ENCODE results near the gene CLDN9.
"Not testable (repeated sequence)": the region's sequence is repeated elsewhere in the genome, so short reads cannot be mapped to it uniquely, and the experiment has no call there.

Gene CLDN9

DNA sequence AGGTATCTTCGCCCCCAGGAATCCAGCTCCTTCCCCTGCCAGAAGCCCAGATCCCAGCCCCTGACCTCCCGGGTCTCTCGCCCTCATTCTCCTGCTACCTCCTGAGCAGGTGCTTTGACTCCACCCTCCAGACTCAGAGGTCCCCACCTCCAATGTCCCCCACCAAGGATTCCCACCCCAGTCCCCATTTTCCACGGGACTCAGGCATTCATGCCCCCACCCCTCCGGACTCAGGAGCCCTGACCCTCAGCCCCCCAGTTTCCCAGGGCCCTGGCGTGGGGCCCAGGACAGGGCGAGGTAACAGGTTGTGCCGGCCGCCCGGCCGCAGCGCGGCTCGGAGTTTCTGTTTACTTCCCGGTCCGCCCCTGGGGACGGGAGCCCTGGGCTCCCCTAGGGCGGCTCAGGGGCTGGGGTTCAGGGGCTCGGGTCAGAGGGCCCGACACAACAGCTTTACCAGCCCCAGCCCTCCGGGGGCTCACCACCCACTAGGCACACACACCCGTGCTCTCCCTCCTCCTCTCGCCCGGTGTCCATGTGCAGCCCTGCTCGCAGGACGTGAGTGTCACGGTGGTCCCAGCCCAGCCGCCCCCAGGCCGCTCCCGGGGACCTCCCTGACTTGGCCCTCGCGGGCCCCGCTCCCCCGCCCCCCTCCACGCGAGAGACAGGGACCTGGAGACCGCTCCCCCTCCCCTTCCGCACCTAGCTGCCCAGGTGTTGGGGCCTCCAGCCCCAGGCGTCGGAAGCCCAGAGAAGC lies 23.4 kb downstream of the CLDN9 start:
- DNase-seq: no peak

DNA sequence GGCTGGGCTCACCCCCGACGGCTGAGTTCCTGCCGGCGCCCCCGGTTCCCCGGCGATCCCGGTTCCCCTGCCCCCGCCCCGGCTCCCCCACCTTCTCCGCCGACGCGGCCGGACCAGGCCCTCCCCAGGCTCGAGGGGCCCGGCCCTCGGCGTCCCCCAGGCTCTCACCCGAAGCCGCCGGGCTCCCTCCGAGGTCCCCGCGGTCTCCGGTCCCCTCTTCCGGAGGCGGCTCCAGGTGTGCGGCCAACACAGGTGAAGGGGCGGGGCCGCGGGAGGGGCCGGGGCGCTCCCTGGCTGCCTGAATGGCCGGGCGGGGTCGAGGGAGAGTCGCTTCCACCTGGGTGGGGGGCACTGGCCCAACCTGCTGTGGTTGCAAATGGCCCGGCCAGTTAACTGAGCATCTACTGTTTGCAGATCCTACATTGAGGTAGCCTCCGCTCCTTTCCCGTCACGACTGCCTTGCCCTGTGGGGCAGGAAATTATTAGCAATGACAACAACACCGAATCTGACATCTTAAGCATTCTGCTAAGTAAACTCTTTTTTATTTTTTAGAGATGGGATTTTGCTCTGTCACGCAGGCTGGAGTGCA lies 24.1 kb downstream of the CLDN9 start, which contains the start of gene BICDL2:
TSS of gene BICDL2 (minus strand) at position 219 of the 590 bp plus-strand sequence. CDS start 1,448 bp downstream, outside the sequence.
- DNase-seq: no peak

DNA sequence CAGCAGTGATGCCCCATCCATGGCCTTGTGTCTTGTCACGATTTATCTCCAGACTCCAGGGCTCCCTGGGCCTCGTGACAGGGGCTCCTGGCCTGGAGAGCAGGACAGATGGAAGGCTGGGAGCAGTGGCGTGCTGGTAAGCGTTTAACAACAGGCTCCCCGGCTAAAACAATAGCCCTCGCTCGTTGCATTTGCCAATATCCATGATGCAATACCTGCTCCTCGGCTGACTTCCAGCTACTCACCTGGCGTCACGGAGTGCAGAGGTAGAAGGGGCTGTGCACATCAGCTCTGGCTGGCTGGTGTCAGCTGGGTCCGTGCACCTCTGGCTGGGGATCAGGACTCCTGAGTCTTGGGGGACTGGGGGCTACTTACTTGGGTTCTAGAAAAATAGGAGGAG lies 25.5 kb downstream of the CLDN9 start:
- no peak for DNase-seq

DNA sequence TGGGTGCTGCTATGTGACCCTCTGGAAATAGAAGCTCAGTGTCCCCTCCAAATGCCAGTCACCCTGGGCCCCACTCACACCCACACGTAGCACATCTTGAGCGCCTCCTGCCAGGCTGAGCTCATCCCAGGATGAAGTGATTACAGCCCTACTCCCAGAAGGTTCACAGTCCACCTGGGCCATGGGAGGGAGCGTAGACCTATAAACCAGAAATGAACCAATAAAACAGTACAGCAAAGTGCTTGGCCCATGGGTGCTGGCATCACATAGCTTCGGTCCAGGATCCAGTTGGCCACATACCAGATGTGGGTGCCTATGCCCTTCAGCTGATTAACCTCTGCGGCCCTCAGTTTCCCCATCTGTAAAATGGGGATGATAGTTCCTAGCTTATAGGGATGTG lies 26.2 kb downstream of the CLDN9 start:
- no peak for DNase-seq

DNA sequence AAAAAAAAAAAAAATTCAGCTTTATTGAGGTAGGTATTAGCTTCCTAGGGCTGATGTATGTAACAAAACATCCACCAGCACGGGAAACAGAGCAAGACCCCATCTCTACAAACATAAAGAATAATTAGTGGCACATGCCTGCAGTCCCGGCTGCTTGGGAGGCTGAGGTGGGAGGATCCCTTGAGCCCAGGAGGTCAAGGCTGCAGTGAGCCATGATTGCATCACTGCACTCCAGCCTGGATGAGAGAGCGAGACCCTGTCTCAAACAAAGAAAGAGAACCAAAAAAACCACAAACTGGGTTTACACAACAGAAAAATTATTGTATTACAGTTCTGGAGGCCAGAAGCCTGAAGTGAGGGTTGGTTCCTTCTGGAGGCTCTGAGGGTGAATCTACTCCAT lies 29.7 kb downstream of the CLDN9 start:
- no peak for DNase-seq

DNA sequence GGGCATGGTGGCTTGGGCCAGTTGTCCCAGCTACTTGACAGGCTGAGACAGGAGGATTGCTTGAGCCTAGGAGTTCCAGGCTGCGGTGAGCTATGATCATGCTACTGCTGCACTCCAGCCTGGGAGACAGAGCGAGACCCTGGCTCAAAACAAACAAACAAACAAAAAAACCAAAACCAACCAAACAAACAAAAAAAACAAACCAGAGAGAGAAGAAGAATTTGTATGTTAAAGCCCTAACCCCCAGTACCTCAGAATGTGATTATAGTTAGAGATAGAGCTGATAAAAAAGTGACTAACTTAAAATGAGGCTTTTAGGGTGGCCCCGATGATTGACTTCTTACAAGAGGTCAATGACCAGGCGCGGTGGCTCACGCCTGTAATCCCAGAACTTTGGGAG lies 32.0 kb downstream of the CLDN9 start:
- no peak for DNase-seq

DNA sequence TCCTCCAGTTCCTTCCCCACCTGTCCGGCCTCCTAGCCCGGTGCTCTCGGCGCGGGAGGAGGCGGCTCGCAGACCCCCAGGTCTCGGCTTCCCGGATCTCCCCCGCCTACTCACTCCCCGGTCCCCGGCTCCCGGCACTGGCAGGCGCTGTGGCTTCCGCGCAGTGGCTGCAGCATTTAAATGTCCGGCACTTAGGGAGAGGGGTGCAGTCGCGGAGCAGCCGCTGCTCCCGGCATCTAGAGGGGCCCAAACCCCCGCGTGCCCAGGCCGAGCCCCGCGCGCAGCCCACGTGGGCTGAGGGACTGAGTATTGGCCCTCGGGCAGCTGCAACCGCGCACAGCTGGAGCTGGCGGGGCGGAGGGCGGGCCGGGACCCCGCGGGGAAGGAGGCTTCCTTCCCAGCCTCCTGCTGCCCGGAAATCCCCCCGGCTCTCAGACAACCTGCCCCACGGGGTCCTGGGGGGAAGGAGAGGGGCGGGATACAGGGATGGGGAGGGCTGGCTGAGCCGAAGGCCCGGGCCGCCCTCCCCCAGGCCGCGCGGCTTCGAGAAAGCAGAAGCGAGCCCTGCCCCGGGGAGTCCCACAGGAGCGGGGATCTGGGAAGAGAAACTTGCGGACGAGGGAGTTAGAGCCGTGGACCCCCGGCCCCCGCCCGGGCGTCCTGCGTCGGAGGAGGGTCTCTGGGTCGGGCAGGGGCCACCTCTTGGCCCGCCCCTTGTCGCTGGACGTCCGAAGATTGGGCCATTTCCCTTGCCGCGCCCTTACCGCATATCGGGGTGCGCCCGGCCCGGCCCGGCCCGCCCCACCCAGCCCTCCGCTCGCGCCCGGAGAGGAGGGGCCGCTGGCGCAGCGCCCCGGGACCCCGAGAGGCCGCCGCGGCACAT lies 33.3 kb downstream of the CLDN9 start, which contains the start of gene MMP25:
TSS of gene MMP25 (plus strand) at position 804 of the 883 bp plus-strand sequence. CDS start 357 bp downstream, outside the sequence.
- no peak for DNase-seq

DNA sequence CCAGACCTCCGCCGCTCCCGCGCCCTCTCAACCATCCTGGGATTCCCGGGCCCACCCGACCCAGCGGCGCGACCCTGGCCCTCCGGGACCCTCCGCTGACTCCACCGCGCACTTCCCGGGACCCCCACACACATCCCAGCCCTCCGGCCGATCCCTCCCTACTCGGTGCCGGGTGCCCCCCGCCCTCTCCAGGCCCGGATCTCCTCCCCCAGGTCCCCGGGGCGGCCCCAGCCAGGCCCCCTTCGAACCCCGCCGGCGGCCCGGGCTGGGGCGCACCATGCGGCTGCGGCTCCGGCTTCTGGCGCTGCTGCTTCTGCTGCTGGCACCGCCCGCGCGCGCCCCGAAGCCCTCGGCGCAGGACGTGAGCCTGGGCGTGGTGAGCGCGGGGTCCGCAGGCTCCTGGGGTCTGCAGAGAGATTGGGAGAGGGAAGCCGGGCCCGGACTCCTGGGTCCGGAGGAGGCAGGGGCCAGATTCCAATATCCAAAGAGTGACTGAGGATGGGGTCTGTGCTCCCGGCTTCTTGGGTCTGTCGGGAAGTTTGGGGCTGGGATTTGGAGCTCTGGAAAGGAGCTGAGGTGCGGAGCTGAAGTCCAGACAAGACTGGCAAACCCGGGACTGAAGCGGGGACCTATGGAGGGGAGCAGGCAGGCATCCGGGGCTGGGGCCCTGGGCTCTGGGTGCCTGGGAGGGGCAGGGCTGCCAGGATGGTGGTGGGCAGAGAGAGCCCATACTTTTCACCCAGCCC lies 34.1 kb downstream of the CLDN9 start:
- no peak for DNase-seq

DNA sequence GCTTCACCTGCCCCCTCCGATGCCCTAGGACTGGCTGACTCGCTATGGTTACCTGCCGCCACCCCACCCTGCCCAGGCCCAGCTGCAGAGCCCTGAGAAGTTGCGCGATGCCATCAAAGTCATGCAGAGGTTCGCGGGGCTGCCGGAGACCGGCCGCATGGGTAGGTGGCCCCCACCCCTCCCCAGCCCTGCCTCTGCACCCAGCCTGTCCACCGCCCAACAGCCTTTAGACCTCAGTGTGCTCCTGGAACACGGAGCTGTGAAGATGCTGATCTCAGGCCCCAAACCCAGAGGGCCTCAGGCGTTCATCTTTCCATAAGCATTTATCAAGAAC lies 34.6 kb downstream of the CLDN9 start:
- no peak for DNase-seq

DNA sequence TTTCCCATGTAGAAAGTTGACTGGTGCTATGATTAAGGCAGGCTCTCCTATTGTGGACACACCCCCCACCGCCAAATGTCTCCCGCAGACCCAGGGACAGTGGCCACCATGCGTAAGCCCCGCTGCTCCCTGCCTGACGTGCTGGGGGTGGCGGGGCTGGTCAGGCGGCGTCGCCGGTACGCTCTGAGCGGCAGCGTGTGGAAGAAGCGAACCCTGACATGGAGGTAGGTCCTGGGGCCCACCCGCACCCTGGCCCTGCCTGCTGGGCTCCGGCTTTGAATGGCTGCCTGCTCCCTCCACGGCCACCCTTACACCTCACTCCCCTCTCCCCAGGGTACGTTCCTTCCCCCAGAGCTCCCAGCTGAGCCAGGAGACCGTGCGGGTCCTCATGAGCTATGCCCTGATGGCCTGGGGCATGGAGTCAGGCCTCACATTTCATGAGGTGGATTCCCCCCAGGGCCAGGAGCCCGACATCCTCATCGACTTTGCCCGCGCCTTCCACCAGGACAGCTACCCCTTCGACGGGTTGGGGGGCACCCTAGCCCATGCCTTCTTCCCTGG lies 37.3 kb downstream of the CLDN9 start:
- no peak for DNase-seq

DNA sequence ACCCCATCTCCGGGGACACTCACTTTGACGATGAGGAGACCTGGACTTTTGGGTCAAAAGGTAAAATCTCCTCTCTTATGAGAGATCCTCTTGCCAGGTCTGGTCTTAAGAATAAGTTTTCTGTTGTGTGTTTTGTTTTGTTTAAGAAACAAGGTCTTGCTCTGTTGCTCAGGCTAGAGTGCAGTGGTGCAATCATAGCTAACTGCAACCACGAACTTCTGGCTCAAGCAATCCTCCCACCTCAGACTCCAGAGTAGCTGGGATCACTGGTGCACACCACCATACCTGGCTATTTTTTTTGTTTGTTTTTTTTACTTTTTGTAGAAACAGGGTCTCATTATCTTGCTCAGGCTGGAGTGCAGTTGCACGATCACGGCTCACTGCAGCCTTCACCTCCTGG lies 37.8 kb downstream of the CLDN9 start:
- DNase-seq: no peak

DNA sequence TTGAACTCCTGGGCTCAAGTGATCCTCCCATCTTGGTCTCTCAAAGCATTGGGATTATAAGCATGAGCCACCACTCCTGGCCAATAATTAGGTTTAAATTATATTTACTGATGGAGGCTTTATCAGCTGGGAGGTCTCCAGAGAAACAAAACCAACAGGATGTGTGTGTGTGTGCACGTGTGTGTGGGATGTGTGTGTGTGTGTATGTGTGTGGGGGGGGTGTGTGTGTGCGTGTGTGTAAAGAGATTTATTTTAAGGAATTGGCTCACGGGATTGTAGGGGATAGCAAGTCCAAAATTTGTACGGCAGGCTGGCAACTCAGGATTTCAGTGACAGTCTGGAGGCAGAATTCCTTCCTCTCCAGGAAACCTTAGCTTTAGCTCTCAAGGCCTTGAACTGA lies 38.3 kb downstream of the CLDN9 start:
- no peak for DNase-seq

DNA sequence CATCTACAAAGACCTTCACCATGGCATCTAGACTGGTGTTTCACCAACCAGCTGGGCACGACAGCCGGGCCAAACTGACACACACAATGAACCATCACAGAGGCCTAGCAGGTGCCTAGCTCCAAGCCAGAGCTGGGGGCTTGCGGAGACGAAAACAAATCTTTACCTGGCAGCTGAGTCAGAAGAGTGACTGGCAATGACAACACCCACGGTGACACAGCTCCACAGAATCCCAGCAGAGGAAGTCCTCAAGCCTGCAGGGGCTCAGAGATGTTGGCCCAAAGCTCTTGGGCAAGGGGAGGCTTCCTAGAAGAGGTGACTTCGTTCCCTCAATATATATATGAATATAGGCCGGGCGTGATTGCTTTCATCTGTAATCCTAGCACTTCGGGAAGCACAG lies 38.8 kb downstream of the CLDN9 start:
- no peak for DNase-seq

DNA sequence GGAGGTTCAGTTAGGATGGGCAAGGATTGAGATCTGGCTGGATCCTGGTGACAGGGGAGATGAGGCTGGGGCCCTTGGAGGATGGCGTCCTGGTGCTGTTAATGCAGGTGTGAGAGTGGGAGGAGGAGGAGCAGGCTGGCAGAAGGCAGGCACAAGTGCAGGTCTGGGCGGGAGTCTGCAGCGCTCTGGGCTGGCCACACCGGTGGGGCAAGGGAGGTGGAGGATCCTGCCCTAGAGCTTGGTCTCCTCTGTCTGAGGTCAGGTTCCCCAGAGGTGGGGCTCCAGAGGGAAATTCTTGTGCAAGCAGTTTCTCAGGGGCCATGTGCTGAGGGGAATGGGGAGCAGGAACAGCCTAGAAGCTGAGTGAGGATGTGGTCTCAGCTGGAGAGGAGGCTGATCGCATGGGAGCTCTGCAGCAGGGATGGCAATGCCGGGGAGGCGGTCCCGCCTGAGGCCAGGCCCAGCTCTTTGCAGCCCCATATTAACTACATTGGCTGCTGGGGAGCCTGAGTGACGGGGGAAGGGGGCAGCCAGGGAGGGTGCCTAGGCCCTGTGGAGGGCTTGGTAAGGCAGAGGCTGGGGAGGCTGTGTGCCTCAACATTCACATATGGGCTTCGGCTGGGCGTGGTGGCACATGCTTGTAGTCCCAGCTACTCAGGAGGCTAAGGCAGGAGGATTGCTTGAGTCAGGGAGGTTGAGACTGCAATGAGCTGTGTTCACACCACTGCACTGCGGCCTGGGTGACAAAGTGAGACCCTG lies 40.0 kb downstream of the CLDN9 start:
- DNase-seq: not testable (repeated sequence)

DNA sequence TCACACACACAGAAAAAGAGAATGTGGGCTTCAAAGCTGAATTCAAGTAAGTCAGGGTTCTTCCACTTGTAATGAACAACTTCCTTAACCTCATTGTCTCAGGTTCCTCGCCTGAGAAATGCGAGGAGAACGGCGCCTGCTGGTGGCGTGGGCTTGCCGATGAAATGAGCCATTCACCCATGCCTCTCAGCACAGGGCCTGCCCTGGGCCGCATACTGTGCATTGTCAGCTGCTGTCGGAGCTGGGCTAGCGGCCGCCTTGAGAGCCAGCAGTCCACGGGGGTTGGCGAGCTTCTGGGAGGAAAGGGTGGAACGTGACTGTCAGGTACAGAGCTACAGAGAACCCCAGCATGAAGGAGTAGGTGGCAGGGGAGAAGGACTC lies 40.6 kb downstream of the CLDN9 start:
- not testable (repeated sequence) for DNase-seq

DNA sequence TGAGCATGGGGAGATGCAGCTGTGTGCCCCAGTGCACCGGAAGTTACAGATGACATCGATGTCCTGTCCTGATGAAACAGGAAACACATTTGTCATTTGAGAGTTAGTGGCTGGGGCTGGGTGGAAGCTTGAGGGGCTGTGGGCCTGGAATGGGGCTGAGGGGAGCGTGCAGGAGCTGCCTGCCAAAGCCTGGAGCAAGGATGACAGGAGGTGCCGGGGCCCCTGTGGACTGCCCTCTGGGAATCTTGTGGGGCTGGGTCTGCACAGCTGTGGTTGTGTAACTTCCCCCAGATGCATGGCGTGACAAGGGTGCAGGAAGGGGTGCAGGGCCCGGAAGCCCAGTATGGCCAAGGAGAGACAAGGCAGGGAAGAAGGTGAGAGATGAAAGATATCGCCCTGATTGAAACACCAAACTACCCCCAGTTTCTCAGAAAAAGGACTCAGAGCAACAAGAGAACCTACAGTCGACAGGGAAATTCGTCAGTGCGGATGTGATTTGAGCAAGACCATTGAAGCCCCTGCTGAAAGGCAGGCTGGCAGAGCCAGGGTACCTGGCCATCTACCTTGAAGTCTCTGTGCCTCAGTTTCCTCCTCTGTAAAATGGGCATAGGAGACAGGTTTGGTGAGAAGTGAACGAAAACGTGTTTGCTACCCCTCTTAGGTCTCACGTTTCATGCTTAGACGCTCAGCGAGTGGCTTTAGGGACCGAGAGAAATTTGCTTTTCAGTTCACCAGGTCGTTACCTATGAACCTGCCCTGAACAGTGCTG lies 42.4 kb downstream of the CLDN9 start:
- DNase-seq: no peak

DNA sequence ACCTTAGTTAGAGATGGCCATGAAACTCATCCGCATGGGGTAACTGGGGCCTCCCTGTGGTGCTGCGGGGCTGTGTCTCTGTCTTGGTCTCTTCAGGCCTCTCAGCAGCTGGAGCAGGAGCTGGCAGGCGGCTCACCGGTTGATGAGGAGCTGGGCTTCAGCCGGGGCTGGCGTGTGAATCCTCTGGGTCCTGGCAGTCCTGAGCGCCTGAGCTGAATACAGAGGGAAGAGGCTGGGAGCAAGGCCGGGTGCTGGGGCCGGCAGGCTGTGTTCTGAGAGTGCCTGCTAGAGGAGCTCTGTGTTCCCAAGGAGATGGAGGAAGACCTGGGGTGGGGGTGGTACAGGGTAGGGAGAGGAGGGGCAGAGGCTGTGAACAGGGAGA lies 43.0 kb downstream of the CLDN9 start:
- DNase-seq: not testable (repeated sequence)

DNA sequence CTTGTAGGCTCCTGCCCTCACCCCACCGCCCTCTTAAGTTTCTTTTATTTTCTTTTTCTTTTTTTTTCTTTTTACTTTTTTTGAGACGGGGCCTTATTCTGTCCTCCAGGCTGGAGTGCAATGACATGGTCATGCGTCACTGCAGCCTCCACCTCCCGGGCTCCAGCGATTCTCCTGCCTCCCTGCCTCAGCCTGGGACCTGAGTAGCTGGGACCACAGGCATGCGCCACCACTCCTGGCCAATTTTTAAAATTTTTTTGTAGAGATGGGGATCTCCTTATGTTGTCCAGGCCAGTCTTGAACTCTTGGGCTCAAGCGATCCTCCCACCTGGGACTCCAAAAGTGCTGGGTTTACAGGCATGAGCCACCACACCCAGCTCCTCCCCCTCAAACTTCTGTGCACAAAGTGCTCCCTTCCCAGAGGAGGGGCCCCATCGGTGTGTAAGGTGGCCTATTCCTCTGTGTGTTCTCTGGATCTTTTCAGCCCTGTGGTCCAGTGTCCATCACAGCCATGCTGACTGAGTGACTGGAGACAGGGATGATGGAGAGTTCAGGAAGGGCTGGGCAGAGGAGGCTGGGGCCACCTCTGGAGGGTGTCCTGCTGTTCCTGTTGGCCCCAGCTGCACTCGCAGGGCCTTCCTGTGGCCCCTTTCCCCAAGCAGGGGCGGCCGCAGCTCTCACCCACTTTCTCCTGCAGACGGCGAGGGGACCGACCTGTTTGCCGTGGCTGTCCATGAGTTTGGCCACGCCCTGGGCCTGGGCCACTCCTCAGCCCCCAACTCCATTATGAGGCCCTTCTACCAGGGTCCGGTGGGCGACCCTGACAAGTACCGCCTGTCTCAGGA lies 43.8 kb downstream of the CLDN9 start:
- DNase-seq: no peak

DNA sequence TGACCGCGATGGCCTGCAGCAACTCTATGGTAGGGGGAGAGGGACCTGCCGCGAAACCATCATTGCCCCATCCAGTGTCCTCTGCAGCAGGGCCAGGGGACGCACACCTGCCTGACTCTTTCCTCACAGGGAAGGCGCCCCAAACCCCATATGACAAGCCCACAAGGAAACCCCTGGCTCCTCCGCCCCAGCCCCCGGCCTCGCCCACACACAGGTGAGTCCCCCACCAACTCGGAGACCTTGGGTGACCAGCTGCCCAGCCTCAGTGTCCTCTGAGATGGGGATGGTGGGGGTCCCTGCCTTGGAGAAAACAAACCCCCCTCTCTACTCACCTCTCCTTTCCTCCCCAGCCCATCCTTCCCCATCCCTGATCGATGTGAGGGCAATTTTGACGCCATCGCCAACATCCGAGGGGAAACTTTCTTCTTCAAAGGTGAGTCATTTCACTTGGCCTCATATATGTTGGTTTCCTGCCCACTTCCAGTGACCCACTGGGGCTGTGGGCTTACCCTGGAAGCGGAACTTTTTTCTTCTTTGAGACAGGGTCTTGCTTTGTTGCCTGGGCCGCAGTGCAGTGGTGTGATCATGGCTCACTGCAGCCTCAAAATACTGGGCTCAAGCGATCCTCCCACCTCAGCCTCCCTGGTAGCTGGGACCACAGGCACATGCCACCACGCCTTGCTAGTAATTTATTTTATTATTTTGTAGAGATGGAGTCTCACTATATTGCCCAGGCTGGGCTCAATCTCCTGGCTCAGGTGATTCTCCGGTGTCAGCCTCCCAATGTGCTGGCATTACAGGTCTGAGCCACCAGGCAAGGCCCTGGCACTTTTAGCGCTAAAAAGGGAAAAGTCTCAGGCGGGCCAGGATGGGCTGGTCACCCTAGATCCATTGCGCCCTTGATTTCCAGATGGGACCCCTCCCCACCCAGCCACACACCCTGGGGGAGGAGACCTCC lies 44.7 kb downstream of the CLDN9 start:
- DNase-seq: no peak

Data from DMS 273 treated with DMSO at 0.1 percent for 48 hours (cell line).